Fibroblast of gingiva (primary cell): Measurements from ENCODE around the gene TRNT1.

Source experiments
- DNase-seq: peaks from one replicate; pipeline ENCODE4 v3.0.0-alpha.2; 2011; ENCODE audit warnings: low read depth

Gene TRNT1

GRCh38 chr3:3178498-3179328, 52.0 kb downstream of the TRNT1 start:
- DNase-seq, result no peak

GRCh38 chr3:3179407-3180094, 52.8 kb downstream of the TRNT1 start, which contains the start of gene CRBN:
CRBN (minus strand) TSS chr3:3179691; CDS start chr3:3179687, 4 bp downstream.
- peak; percentile 77 for DNase-seq

- no peak for DNase-seq
Measured at GRCh38 chr3:3180456-3180855, 53.7 kb downstream of the TRNT1 start.

- no peak for DNase-seq
Measured at GRCh38 chr3:3184876-3185275, 58.1 kb downstream of the TRNT1 start.

GRCh38 chr3:3189102-3189727, 62.5 kb downstream of the TRNT1 start:
- DNase-seq, result no peak

GRCh38 chr3:3189961-3190360, 63.2 kb downstream of the TRNT1 start:
- no peak for DNase-seq

GRCh38 chr3:3191675-3192285, 65.0 kb downstream of the TRNT1 start:
- no peak for DNase-seq

GRCh38 chr3:3192286-3192675, 65.5 kb downstream of the TRNT1 start:
- no peak for DNase-seq

GRCh38 chr3:3194861-3195260, 68.1 kb downstream of the TRNT1 start:
- no peak for DNase-seq

GRCh38 chr3:3196148-3196861, 69.6 kb downstream of the TRNT1 start:
- no peak for DNase-seq
